ENCODE results near the gene GJD2. TPM values are rescaled to one million over a fixed set of nuclear protein-coding genes. Genes with fewer than 3 reads are reported as not detected.

Gene GJD2
- polyA plus RNA-seq, 1 of the 3 experiments (the other 2 are of a cell fraction), result not detected

GRCh38 chr15:34783431-34783830, 28.6 kb upstream of the GJD2 start:
- Histone ChIP-seq H3K4me2 (no peak overlapping the region), H3K4me3 (ENCODE audit: low read depth in 2 of 2, low read length in 1 of 2) (no peak overlapping the region), H3K9me3 (no peaks in the 10 kb centered on the region), H3K79me2 (ENCODE audit: insufficient read depth) (no peaks in the 10 kb centered on the region), H3K9me2 (no peaks in the 10 kb centered on the region), H3K27ac (ENCODE audit: low read depth in 2 of 2, low read length in 1 of 2) (no peak overlapping the region), H3K36me3 (replicated peaks in 1 of 2; ENCODE audit: control insufficient read depth in 1 of 2, insufficient read depth in 2 of 2, low read length in 1 of 2) (no peaks in the 10 kb centered on the region), H3F3A (replicated peaks; ENCODE audit: insufficient read depth) (no peaks in the 10 kb centered on the region), H4K20me1 (ENCODE audit: insufficient read depth) (no peaks in the 10 kb centered on the region), H3K4me1 (ENCODE audit: control insufficient read depth in 1 of 2, insufficient read depth in 2 of 2, low read depth in 1 of 2, low read length in 1 of 2) (no peaks in the 10 kb centered on the region), H2AFZ (ENCODE audit: low read depth) (no peak overlapping the region), H3K27me3 (ENCODE audit: insufficient read depth) (no peaks in the 10 kb centered on the region; the same call in 1 of the 2 replicates), H3K9ac (no peak overlapping the region)
- WGBS (ENCODE audit: low lambda C conversion rate), result 88% methylated on average over 2 of the region's 2 CpGs
- TF ChIP-seq NRF1 (IDR thresholded peaks at IDR 0.05; ENCODE audit: low read depth, low read length), result no peak
- TF ChIP-seq MEF2A (IDR thresholded peaks at IDR 0.05; ENCODE audit: borderline replicate concordance, low read depth), result no peak
- TF ChIP-seq GABPA (IDR thresholded peaks at IDR 0.05; ENCODE audit: low read depth), result no peak
- no peak for TF ChIP-seq PBX3 (IDR thresholded peaks at IDR 0.05)
- TF ChIP-seq POLR2AphosphoS5 (IDR thresholded peaks at IDR 0.05; ENCODE audit: low read depth, low read length), result no peak
- no peak for TF ChIP-seq GATA2 (CRISPR knock-in tag; IDR thresholded peaks at IDR 0.05)
- TF ChIP-seq TCF12 (IDR thresholded peaks at IDR 0.05), result no peak
- TF ChIP-seq JUND (IDR thresholded peaks at IDR 0.05), result no peak
- no peak for TF ChIP-seq SIN3A (IDR thresholded peaks at IDR 0.05; ENCODE audit: borderline replicate concordance, low read depth, low read length)
- no peak for TF ChIP-seq SMC3 (IDR thresholded peaks at IDR 0.05; ENCODE audit: low read depth, low read length)
- TF ChIP-seq RFX5 (IDR thresholded peaks at IDR 0.05; ENCODE audit: low read length), result no peak
- TF ChIP-seq RXRA (IDR thresholded peaks at IDR 0.05; ENCODE audit: borderline replicate concordance, low read depth), result no peak
- no peak for TF ChIP-seq ELF1 (IDR thresholded peaks at IDR 0.05)
- ChIA-PET POLR2A (no interaction called here), CTCF (no interaction called here)
- DNase-seq, result no peak

- no peaks in the 10 kb centered on the region for H3K9me2 ChIP-seq
- H3K9me3 ChIP-seq, result no peaks in the 10 kb centered on the region
- ChIA-PET CTCF (no interaction called here), POLR2A (no interaction called here)
- no peaks in the 10 kb centered on the region for H3K79me2 ChIP-seq (ENCODE audit: insufficient read depth)
- no peak overlapping the region for H3K9ac ChIP-seq
- no peak for TF ChIP-seq EP300 (IDR thresholded peaks at IDR 0.05; ENCODE audit: borderline replicate concordance in 1 of 2, low read depth in 1 of 2, low read length in 1 of 2)
- no peak for TF ChIP-seq SMC3 (IDR thresholded peaks at IDR 0.05; ENCODE audit: low read depth, low read length)
- no peak for TF ChIP-seq FOXM1 (IDR thresholded peaks at IDR 0.05; ENCODE audit: low read depth)
- no peak for TF ChIP-seq RAD21 (IDR thresholded peaks at IDR 0.05; ENCODE audit: low read length)
- TF ChIP-seq GATA2 (CRISPR knock-in tag; IDR thresholded peaks at IDR 0.05), result no peak
- no peak for TF ChIP-seq NFIC (IDR thresholded peaks at IDR 0.05; ENCODE audit: borderline replicate concordance)
- TF ChIP-seq TEAD4 (IDR thresholded peaks at IDR 0.05; ENCODE audit: borderline replicate concordance, insufficient read depth), result no peak
- no peak for TF ChIP-seq ELF1 (IDR thresholded peaks at IDR 0.05)
- no peaks in the 10 kb centered on the region for H3K4me1 ChIP-seq (ENCODE audit: control insufficient read depth in 1 of 2, insufficient read depth in 2 of 2, low read depth in 1 of 2, low read length in 1 of 2)
- DNase-seq, result no peak
- no peaks in the 10 kb centered on the region; the same call in 1 of the 2 replicates for H3K27me3 ChIP-seq (ENCODE audit: insufficient read depth)
- H3K4me3 ChIP-seq (ENCODE audit: low read depth in 2 of 2, low read length in 1 of 2), result no peak overlapping the region
- H3K36me3 ChIP-seq (replicated peaks in 1 of 2; ENCODE audit: control insufficient read depth in 1 of 2, insufficient read depth in 2 of 2, low read length in 1 of 2), result no peaks in the 10 kb centered on the region
- no peak overlapping the region for H3K4me2 ChIP-seq
- H3F3A ChIP-seq (replicated peaks; ENCODE audit: insufficient read depth), result no peaks in the 10 kb centered on the region
- H2AFZ ChIP-seq (ENCODE audit: low read depth), result no peak overlapping the region
- H4K20me1 ChIP-seq (ENCODE audit: insufficient read depth), result no peaks in the 10 kb centered on the region
- no peak overlapping the region for H3K27ac ChIP-seq (ENCODE audit: low read depth in 2 of 2, low read length in 1 of 2)
- 24% methylated on average over 3 of the region's 3 CpGs for WGBS (ENCODE audit: low lambda C conversion rate)
Measured at GRCh38 chr15:34782901-34783300, 28.1 kb upstream of the GJD2 start.
